ENCODE data around the gene UNG.

The UNG gene

GRCh38 chr12:109157986-109158385 lies 60.6 kb downstream of the UNG start:
- no peak for DNase-seq

GRCh38 chr12:109160433-109160832 lies 63.0 kb downstream of the UNG start:
- no peak for DNase-seq

Data from hippocampal formation (tissue), 2 donors.